K562 (cell line): ENCODE measurements around the gene VPS13C. TPM values are rescaled to one million over a fixed set of nuclear protein-coding genes. Genes with fewer than 3 reads are reported as not detected.
A peak's percentile ranks its signal among the peaks of the same experiment; 100 is the strongest.

ENCODE experiments used
- BCOR ChIP-seq: fragments of 450-650 bp; IDR thresholded peaks from 2 replicates; pipeline ENCODE4 v1.6.1; 2016
- GATA2 ChIP-seq: sonication (generic); formaldehyde crosslinking; IDR thresholded peaks from 2 replicates; pipeline ENCODE4 v1.4.0; 2020; ENCODE audit warnings: mild to moderate bottlenecking, missing genetic modification reagents
- HDAC2 ChIP-seq: fragments of 450-650 bp; IDR thresholded peaks from 2 replicates; pipeline ENCODE4 v1.6.1; 2016; ENCODE audit warnings: mild to moderate bottlenecking
- HDAC6 ChIP-seq: IDR thresholded peaks from 2 replicates; pipeline ENCODE4 v1.6.1; 2012; ENCODE audit warnings: low read depth, mild to moderate bottlenecking, control low read depth, inconsistent platforms, low read length, moderate library complexity
- JUND ChIP-seq, 2 experiments: IDR thresholded peaks; 2 replicates in 1 of 2; 3 replicates in 1 of 2; pipeline ENCODE4 v1.6.1; 2011; ENCODE audit warnings: borderline replicate concordance in 2 of 2, low read depth in 2 of 2, low read length in 2 of 2, improper control_type of control experiment in 1 of 2, missing biosample characterization in 1 of 2, missing genetic modification characterization in 1 of 2, missing genetic modification reagents in 1 of 2
- LARP7 ChIP-seq: fragments of 450-650 bp; IDR thresholded peaks from 2 replicates; pipeline ENCODE4 v1.6.1; 2016
- NR4A1 ChIP-seq, 2 experiments: fragments of 250-450 bp in 1 of 2; fragments of 450-650 bp in 1 of 2; sonication (Bioruptor Pico) in 1 of 2; IDR thresholded peaks; 2 replicates each; pipeline versions ENCODE4 v1.4.0 to v1.6.1; 2016 to 2020; ENCODE audit warnings: mild to moderate bottlenecking in 2 of 2, missing compliant biosample characterization in 1 of 2, missing genetic modification characterization in 1 of 2, moderate library complexity in 1 of 2
- RAD51 ChIP-seq: fragments of 450-650 bp; IDR thresholded peaks from 2 replicates; pipeline ENCODE4 v1.7.1; 2016; ENCODE audit warnings: low read depth, mild to moderate bottlenecking, borderline replicate concordance
- YY1 ChIP-seq, 3 experiments: IDR thresholded peaks; 2 replicates each; pipeline ENCODE4 v1.6.1; 2011; ENCODE audit warnings: low read length in 2 of 3, mild to moderate bottlenecking in 2 of 3, moderate library complexity in 2 of 3, borderline replicate concordance in 1 of 3, control low read depth in 1 of 3, low read depth in 1 of 3; ENCODE audit not compliant: insufficient read depth in 3 of 3, insufficient replicate concordance in 2 of 3, control insufficient read depth in 1 of 3, insufficient read length in 1 of 3; ENCODE audit errors: extremely low read depth in 1 of 3
- ZNF263 ChIP-seq: sonication (generic); formaldehyde crosslinking; IDR thresholded peaks from 2 replicates; pipeline ENCODE4 v1.8.0; 2022; ENCODE audit warnings: mild to moderate bottlenecking, missing genetic modification reagents, borderline replicate concordance
- ZNF583 ChIP-seq: fragments of 250-450 bp; sonication (Bioruptor Pico); IDR thresholded peaks from 2 replicates; pipeline ENCODE4 v1.4.0; 2020
- polyA plus RNA-seq, 8 experiments: library from polyadenylated mRNA; depleted of rRNA in 4 of 8; stranded (reverse) in 5 of 8; unstranded in 3 of 8; fragments of >200 nt; fragmentation: Nextera tagmentation in 2 of 8; fragmentation: Illumina TruSeq in 1 of 8; extraction: Ambion mirVana in 2 of 8; extraction: Trizol in 1 of 8; gene quantifications; 2 replicates each; pipeline versions ENCODE4 v1.2.1 to v1.2.3, GENCODE V29; 2011 to 2014; ENCODE audit warnings: inconsistent platforms in 1 of 8, missing spikeins in 1 of 8
- total RNA-seq, 7 experiments: library from RNA; depleted of rRNA in 6 of 7; stranded (reverse); fragments of >200 nt in 6 of 7; fragmentation: Illumina TruSeq in 2 of 7; extraction: Trizol in 2 of 7; gene quantifications; 2 replicates each; pipeline versions ENCODE4 v1.2.1 to v1.2.3, GENCODE V29; 2011 to 2021; ENCODE audit warnings: low replicate concordance in 1 of 7
- TF ChIP-seq, protein P1 (sequence below): fragments of 450-650 bp; IDR thresholded peaks from 2 replicates; pipeline ENCODE4 v1.6.1; 2016; ENCODE audit warnings: mild to moderate bottlenecking, moderate library complexity
- TF ChIP-seq, protein P2 (sequence below), 2 experiments: IDR thresholded peaks in 1 of 2; conservative IDR thresholded peaks in 1 of 2; 2 replicates each; pipeline ENCODE4 v1.6.1; 2016; ENCODE audit warnings: low read depth in 2 of 2, mild to moderate bottlenecking in 1 of 2, missing compliant biosample characterization in 1 of 2, missing genetic modification characterization in 1 of 2, moderate library complexity in 1 of 2

VPS13C gene
- total and polyA plus RNA-seq, 9 of the 15 experiments (the other 6 are each of a cell fraction or from before 2014, with no cell fraction given) = 5.2 to 32.3 (median 15.7) TPM

DNA sequence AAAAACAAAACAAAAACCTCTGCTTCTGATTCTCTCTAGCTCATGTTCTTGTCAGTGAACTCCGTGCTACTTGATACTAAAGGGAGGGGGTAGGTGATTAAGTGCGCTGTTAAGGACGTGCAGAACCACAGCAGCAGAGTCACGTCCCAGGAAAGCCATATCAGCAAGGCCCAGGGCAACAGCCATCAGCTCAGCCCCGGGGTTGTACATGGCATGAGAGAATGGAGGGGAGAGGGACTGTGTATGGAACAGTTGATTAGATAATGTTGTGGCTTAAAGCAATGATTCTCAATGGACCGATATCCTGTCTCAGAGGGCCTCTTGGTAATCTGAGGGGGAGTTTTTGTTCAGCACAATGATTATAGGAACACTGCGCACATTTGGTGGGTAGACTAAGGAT, 34.1 kb upstream of the VPS13C start (continued):
- TF ChIP-seq, protein P1, sequence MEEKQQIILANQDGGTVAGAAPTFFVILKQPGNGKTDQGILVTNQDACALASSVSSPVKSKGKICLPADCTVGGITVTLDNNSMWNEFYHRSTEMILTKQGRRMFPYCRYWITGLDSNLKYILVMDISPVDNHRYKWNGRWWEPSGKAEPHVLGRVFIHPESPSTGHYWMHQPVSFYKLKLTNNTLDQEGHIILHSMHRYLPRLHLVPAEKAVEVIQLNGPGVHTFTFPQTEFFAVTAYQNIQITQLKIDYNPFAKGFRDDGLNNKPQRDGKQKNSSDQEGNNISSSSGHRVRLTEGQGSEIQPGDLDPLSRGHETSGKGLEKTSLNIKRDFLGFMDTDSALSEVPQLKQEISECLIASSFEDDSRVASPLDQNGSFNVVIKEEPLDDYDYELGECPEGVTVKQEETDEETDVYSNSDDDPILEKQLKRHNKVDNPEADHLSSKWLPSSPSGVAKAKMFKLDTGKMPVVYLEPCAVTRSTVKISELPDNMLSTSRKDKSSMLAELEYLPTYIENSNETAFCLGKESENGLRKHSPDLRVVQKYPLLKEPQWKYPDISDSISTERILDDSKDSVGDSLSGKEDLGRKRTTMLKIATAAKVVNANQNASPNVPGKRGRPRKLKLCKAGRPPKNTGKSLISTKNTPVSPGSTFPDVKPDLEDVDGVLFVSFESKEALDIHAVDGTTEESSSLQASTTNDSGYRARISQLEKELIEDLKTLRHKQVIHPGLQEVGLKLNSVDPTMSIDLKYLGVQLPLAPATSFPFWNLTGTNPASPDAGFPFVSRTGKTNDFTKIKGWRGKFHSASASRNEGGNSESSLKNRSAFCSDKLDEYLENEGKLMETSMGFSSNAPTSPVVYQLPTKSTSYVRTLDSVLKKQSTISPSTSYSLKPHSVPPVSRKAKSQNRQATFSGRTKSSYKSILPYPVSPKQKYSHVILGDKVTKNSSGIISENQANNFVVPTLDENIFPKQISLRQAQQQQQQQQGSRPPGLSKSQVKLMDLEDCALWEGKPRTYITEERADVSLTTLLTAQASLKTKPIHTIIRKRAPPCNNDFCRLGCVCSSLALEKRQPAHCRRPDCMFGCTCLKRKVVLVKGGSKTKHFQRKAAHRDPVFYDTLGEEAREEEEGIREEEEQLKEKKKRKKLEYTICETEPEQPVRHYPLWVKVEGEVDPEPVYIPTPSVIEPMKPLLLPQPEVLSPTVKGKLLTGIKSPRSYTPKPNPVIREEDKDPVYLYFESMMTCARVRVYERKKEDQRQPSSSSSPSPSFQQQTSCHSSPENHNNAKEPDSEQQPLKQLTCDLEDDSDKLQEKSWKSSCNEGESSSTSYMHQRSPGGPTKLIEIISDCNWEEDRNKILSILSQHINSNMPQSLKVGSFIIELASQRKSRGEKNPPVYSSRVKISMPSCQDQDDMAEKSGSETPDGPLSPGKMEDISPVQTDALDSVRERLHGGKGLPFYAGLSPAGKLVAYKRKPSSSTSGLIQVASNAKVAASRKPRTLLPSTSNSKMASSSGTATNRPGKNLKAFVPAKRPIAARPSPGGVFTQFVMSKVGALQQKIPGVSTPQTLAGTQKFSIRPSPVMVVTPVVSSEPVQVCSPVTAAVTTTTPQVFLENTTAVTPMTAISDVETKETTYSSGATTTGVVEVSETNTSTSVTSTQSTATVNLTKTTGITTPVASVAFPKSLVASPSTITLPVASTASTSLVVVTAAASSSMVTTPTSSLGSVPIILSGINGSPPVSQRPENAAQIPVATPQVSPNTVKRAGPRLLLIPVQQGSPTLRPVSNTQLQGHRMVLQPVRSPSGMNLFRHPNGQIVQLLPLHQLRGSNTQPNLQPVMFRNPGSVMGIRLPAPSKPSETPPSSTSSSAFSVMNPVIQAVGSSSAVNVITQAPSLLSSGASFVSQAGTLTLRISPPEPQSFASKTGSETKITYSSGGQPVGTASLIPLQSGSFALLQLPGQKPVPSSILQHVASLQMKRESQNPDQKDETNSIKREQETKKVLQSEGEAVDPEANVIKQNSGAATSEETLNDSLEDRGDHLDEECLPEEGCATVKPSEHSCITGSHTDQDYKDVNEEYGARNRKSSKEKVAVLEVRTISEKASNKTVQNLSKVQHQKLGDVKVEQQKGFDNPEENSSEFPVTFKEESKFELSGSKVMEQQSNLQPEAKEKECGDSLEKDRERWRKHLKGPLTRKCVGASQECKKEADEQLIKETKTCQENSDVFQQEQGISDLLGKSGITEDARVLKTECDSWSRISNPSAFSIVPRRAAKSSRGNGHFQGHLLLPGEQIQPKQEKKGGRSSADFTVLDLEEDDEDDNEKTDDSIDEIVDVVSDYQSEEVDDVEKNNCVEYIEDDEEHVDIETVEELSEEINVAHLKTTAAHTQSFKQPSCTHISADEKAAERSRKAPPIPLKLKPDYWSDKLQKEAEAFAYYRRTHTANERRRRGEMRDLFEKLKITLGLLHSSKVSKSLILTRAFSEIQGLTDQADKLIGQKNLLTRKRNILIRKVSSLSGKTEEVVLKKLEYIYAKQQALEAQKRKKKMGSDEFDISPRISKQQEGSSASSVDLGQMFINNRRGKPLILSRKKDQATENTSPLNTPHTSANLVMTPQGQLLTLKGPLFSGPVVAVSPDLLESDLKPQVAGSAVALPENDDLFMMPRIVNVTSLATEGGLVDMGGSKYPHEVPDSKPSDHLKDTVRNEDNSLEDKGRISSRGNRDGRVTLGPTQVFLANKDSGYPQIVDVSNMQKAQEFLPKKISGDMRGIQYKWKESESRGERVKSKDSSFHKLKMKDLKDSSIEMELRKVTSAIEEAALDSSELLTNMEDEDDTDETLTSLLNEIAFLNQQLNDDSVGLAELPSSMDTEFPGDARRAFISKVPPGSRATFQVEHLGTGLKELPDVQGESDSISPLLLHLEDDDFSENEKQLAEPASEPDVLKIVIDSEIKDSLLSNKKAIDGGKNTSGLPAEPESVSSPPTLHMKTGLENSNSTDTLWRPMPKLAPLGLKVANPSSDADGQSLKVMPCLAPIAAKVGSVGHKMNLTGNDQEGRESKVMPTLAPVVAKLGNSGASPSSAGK = no peak
- TF ChIP-seq HDAC6 = no peak
- TF ChIP-seq HDAC2 = peak; percentile 99
- no peak for TF ChIP-seq ZNF263 (CRISPR knock-in tag)
- peak; percentile 59; the same call in 1 of the 2 replicates for TF ChIP-seq ZNF583
- TF ChIP-seq JUND (IDR thresholded peaks at IDR 0.05; ENCODE audit: borderline replicate concordance, low read depth, low read length) = peak; percentile 54; the same call in 1 of the 2 replicates
- TF ChIP-seq JUND (tag; IDR thresholded peaks at IDR 0.05; ENCODE audit: borderline replicate concordance, low read depth, low read length) = peak; percentile 15; the same call in 1 of the 3 replicates
- TF ChIP-seq, protein P2, sequence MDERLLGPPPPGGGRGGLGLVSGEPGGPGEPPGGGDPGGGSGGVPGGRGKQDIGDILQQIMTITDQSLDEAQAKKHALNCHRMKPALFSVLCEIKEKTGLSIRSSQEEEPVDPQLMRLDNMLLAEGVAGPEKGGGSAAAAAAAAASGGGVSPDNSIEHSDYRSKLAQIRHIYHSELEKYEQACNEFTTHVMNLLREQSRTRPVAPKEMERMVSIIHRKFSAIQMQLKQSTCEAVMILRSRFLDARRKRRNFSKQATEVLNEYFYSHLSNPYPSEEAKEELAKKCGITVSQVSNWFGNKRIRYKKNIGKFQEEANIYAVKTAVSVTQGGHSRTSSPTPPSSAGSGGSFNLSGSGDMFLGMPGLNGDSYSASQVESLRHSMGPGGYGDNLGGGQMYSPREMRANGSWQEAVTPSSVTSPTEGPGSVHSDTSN (CRISPR knock-in tag; IDR thresholded peaks at IDR 0.05; ENCODE audit: low read depth) = no peak
- TF ChIP-seq, protein P2 (tag; conservative IDR thresholded peaks at IDR 0.05; ENCODE audit: low read depth) = peak; percentile 40; the same call in 1 of the 2 replicates
- TF ChIP-seq YY1 (IDR thresholded peaks at IDR 0.05; ENCODE audit: borderline replicate concordance in 1 of 3, control insufficient read depth in 1 of 3, extremely low read depth in 1 of 3, insufficient read depth in 3 of 3, insufficient read length in 1 of 3, insufficient replicate concordance in 2 of 3, low read depth in 1 of 3, low read length in 2 of 3) = no peak
- TF ChIP-seq BCOR = peak; percentile 91
- no peak for TF ChIP-seq LARP7
- no peak for TF ChIP-seq NR4A1 (CRISPR knock-in tag; IDR thresholded peaks at IDR 0.05)
- peak; percentile 91 for TF ChIP-seq NR4A1 (tag; IDR thresholded peaks at IDR 0.05)
- TF ChIP-seq RAD51 = no peak
- peak; percentile 55; the same call in 1 of the 2 replicates for TF ChIP-seq GATA2
